HepG2 (cell line): Measurements from ENCODE around the gene TAF1B. TPM values are rescaled to one million over a fixed set of nuclear protein-coding genes. Genes with fewer than 3 reads are reported as not detected.

Source experiments
- ATAC-seq: fragments of 200-7000 bp; cut with Tn5 transposase; 3 replicates; pipeline ENCODE4 v1.9.1; 2020; ENCODE audit warnings: mild to moderate bottlenecking, moderate library complexity
- BruUV-seq: library from RNA; stranded (reverse); fragments of 400-500 nt; replicated peaks from 2 replicates; lab custom pipeline; 2021; lab: Mats Ljungman, UMichigan
- CTCF ChIA-PET: fragments of 300-600 bp; formaldehyde crosslinking; extraction: SDS; loops from one replicate; lab custom pipeline; 2021; ENCODE audit warnings: low total read pairs, inconsistent platforms, low intra/inter-chr PET ratio; lab: Yijun Ruan, JAX
- POLR2A ChIA-PET: fragments of 350-600 bp; sonication (Branson Sonifier 250); formaldehyde crosslinking; loops from one replicate; lab custom pipeline; 2020; ENCODE audit warnings: antibody characterized with exemption, inconsistent platforms; lab: Yijun Ruan, JAX
- DNase-seq: peaks from one replicate; pipeline ENCODE4 v3.0.0-alpha.2; 2015; ENCODE audit warnings: low spot score
- FAIRE-seq: peaks from 3 replicates; lab custom pipeline; 2011; peaks lifted over from hg19 to GRCh38; lab: Jason Lieb, UNC
- H2AFZ ChIP-seq: one replicate; pipeline ENCODE4 v1.6.1; 2011; ENCODE audit warnings: low read length, inconsistent platforms
- H3K27ac ChIP-seq: fragments of 300-600 bp; 3 replicates; pipeline ENCODE4 v1.8.0; 2011; ENCODE audit warnings: mixed run types, mild to moderate bottlenecking, mixed read lengths, low read length, inconsistent platforms; ENCODE audit not compliant: insufficient read depth; ENCODE audit errors: extremely low read length
- H3K27me3 ChIP-seq, 2 experiments: fragments of 200-600 bp in 1 of 2; 2 replicates in 1 of 2; 3 replicates in 1 of 2; pipeline versions ENCODE4 v1.6.0 to v1.8.0; 2011; ENCODE audit warnings: low read length in 2 of 2, mild to moderate bottlenecking in 2 of 2, moderate library complexity in 2 of 2, inconsistent platforms in 1 of 2; ENCODE audit not compliant: insufficient read depth in 2 of 2, control insufficient read depth in 1 of 2
- H3K36me3 ChIP-seq, 2 experiments: fragments of 200-600 bp in 1 of 2; replicated peaks in 1 of 2; 2 replicates in 1 of 2; 3 replicates in 1 of 2; pipeline versions ENCODE4 v1.5.1 to v1.8.0; 2011; ENCODE audit warnings: low read length in 2 of 2, inconsistent platforms in 1 of 2; ENCODE audit not compliant: insufficient read depth in 2 of 2, control insufficient read depth in 1 of 2
- H3K4me1 ChIP-seq: 2 replicates; pipeline ENCODE4 v1.5.1; 2012; ENCODE audit warnings: low read length, inconsistent platforms; ENCODE audit not compliant: insufficient read depth
- H3K4me2 ChIP-seq: 2 replicates; pipeline ENCODE4 v1.6.0; 2011; ENCODE audit warnings: low read depth, low read length, inconsistent platforms
- H3K4me3 ChIP-seq, 3 experiments: fragments of 200-600 bp in 1 of 3; sonication (generic), shearing (Covaris generic) in 1 of 3; replicated peaks in 1 of 3; 2 replicates each; pipeline ENCODE4 v1.5.1; 2011 to 2016; ENCODE audit warnings: low read length in 3 of 3, inconsistent platforms in 2 of 3, low read depth in 2 of 3, mild to moderate bottlenecking in 2 of 3, control low read depth in 1 of 3, mixed read lengths in 1 of 3; ENCODE audit not compliant: insufficient read depth in 1 of 3
- H3K79me2 ChIP-seq: one replicate; pipeline ENCODE4 v1.6.1; 2011; ENCODE audit warnings: low read length, inconsistent platforms; ENCODE audit not compliant: insufficient read depth
- H3K9ac ChIP-seq: 2 replicates; pipeline ENCODE4 v1.6.0; 2011; ENCODE audit warnings: mild to moderate bottlenecking, low read depth, low read length, inconsistent platforms; ENCODE audit not compliant: insufficient read depth
- H3K9me3 ChIP-seq: 2 replicates; pipeline ENCODE4 v1.5.1; 2012; ENCODE audit warnings: mild to moderate bottlenecking, low read length
- H4K20me1 ChIP-seq: 2 replicates; pipeline ENCODE4 v1.6.0; 2011; ENCODE audit warnings: inconsistent platforms, mild to moderate bottlenecking, low read length, moderate library complexity; ENCODE audit not compliant: insufficient read depth
- E2F1 ChIP-seq: sonication (generic); formaldehyde crosslinking; IDR thresholded peaks from 2 replicates; pipeline ENCODE4 v1.5.0; 2020; ENCODE audit warnings: missing genetic modification reagents
- GABPB1 ChIP-seq: IDR thresholded peaks from 2 replicates; pipeline ENCODE4 v1.6.1; 2016; ENCODE audit warnings: mild to moderate bottlenecking, missing genetic modification reagents, moderate library complexity, missing compliant biosample characterization
- HDAC1 ChIP-seq: sonication (generic); formaldehyde crosslinking; IDR thresholded peaks from 2 replicates; pipeline ENCODE4 v1.5.1; 2020; ENCODE audit warnings: mild to moderate bottlenecking, missing genetic modification reagents
- MZF1 ChIP-seq: sonication (generic); formaldehyde crosslinking; IDR thresholded peaks from 2 replicates; pipeline ENCODE4 v1.8.1; 2023; ENCODE audit warnings: mild to moderate bottlenecking, missing genetic modification reagents, borderline replicate concordance
- NFE2 ChIP-seq: sonication (generic); formaldehyde crosslinking; IDR thresholded peaks from 2 replicates; pipeline ENCODE4 v1.4.0; 2020; ENCODE audit warnings: missing genetic modification reagents
- PAWR ChIP-seq: sonication (generic); formaldehyde crosslinking; IDR thresholded peaks from 2 replicates; pipeline ENCODE4 v1.4.0; 2020; ENCODE audit warnings: missing genetic modification reagents, mild to moderate bottlenecking, borderline replicate concordance
- REXO4 ChIP-seq: sonication (generic); formaldehyde crosslinking; IDR thresholded peaks from 2 replicates; pipeline ENCODE4 v1.8.0; 2022; ENCODE audit warnings: missing genetic modification reagents, mild to moderate bottlenecking, borderline replicate concordance
- SETDB1 ChIP-seq: sonication (generic); formaldehyde crosslinking; IDR thresholded peaks from 2 replicates; pipeline ENCODE4 v1.5.1; 2020; ENCODE audit warnings: missing genetic modification reagents, mild to moderate bottlenecking, borderline replicate concordance
- SIN3A ChIP-seq: IDR thresholded peaks from 2 replicates; pipeline ENCODE4 v1.6.1; 2011; ENCODE audit warnings: low read depth, mild to moderate bottlenecking, control low read depth, low read length, borderline replicate concordance
- SOX6 ChIP-seq, 2 experiments: fragments of 450-650 bp in 1 of 2; sonication (generic) in 1 of 2; formaldehyde crosslinking in 1 of 2; IDR thresholded peaks; 2 replicates each; pipeline versions ENCODE4 v1.4.0 to v1.6.1; 2017 to 2020; ENCODE audit warnings: antibody characterized with exemption in 1 of 2, mild to moderate bottlenecking in 1 of 2, missing genetic modification reagents in 1 of 2
- TOPORS ChIP-seq: sonication (generic); formaldehyde crosslinking; IDR thresholded peaks from 2 replicates; pipeline ENCODE4 v1.8.0; 2023; ENCODE audit warnings: mild to moderate bottlenecking, missing genetic modification reagents
- ZFP1 ChIP-seq: IDR thresholded peaks from 2 replicates; pipeline ENCODE4 v1.6.1; 2016
- ZNF468 ChIP-seq: sonication (generic); formaldehyde crosslinking; IDR thresholded peaks from 2 replicates; pipeline ENCODE4 v1.8.0; 2022; ENCODE audit warnings: mild to moderate bottlenecking, moderate library complexity, missing genetic modification reagents
- ZNF510 ChIP-seq: sonication (generic); formaldehyde crosslinking; IDR thresholded peaks from 2 replicates; pipeline ENCODE4 v1.4.0; 2020; ENCODE audit warnings: low read depth, mild to moderate bottlenecking, missing genetic modification reagents
- ZNF672 ChIP-seq: sonication (generic); formaldehyde crosslinking; IDR thresholded peaks from 2 replicates; pipeline ENCODE4 v1.8.1; 2022; ENCODE audit warnings: missing genetic modification reagents
- WGBS: methylation state at CpG from one replicate; pipeline ENCODE4 v1.1.6; 2017; ENCODE audit warnings: low lambda C conversion rate; 5-methylcytosine and 5-hydroxymethylcytosine counted together
- in situ Hi-C: cut with HindIII; loops from 2 replicates; pipeline ENCODE4 v1.10.0; 2017; ENCODE audit warnings: low pct_unique_long_range_greater_than_20kb; ENCODE audit not compliant: extremely low pct_ligation_motif_present
- intact Hi-C: fragments of 100-400 bp; cut with micrococcal nuclease; formaldehyde crosslinking; loops from one replicate; pipeline ENCODE4 v1.10.0; 2022; ENCODE audit not compliant: unreplicated experiment
- polyA plus RNA-seq, 8 experiments: library from polyadenylated mRNA; depleted of rRNA in 3 of 8; stranded (reverse) in 7 of 8; unstranded in 1 of 8; fragments of >200 nt; fragmentation: Illumina TruSeq in 4 of 8; extraction: Trizol in 4 of 8; gene quantifications; 2 replicates each; pipeline versions ENCODE4 v1.2.1 to v1.2.3, GENCODE V29; 2011 to 2016; ENCODE audit warnings: low read depth in 4 of 8, missing spikeins in 1 of 8, mixed read lengths in 1 of 8; ENCODE audit not compliant: insufficient read depth in 1 of 8
- total RNA-seq, 5 experiments: library from RNA; depleted of rRNA; stranded (reverse); fragments of >200 nt; fragmentation: Illumina TruSeq; extraction: Trizol; gene quantifications; 2 replicates each; pipeline ENCODE4 v1.2.3, GENCODE V29; 2016; ENCODE audit warnings: low read depth in 1 of 5
- TF ChIP-seq, protein P1 (sequence below): sonication (generic); formaldehyde crosslinking; IDR thresholded peaks from 2 replicates; pipeline ENCODE4 v1.4.0; 2020; ENCODE audit warnings: missing genetic modification reagents
- TF ChIP-seq, protein P2 (sequence below): sonication (generic); formaldehyde crosslinking; IDR thresholded peaks from 2 replicates; pipeline ENCODE4 v1.9.0; 2022; ENCODE audit warnings: low read depth, missing genetic modification reagents
- TF ChIP-seq, protein P3 (sequence below): sonication (generic); formaldehyde crosslinking; IDR thresholded peaks from 2 replicates; pipeline ENCODE4 v1.4.0; 2020; ENCODE audit warnings: missing genetic modification reagents; ENCODE audit errors: not compliant biosample characterization

The TAF1B gene
- total and polyA plus RNA-seq, 2 of the 13 experiments (the other 11 are each of a cell fraction or from before 2014, with no cell fraction given), result 13.3 to 27.7 TPM

- no peak for TF ChIP-seq SIN3A
- TF ChIP-seq SETDB1 (CRISPR knock-in tag), result no peak
- TF ChIP-seq HDAC1 (CRISPR knock-in tag), result no peak
Measured at GRCh38 chr2:9972621-9973479, 129.6 kb downstream of the TAF1B start (continued).

DNA sequence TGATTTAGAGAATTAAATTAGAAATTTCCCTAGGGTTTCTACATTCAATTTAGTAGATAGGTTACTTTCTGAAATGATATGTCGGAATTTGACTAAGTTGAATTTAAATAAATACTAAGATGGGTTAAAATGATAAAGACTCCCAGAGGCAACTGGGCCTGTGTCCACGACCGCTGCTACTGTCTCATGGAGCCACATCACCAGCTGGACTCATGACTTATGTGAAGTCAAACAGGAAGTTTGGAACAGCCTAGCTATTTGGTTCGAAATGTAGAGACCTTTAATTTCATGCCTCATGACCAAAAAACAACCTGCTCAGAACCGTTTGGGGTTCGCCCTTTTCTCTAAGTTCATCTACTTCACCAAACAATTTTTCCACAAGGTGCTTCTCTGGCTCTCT is 130.4 kb downstream of the TAF1B start:
- Histone ChIP-seq H4K20me1 (no peaks in the 10 kb centered on the region), H3K4me1 (no peaks in the 10 kb centered on the region), H3K27ac (no peak overlapping the region), H3K9ac (no peak overlapping the region), H3K27me3 (no peaks in the 10 kb centered on the region), H3K4me3 (no peak overlapping the region), H3K36me3 (peaks cover 8 to 52% of the 10 kb centered on the region in 2 experiments), H3K4me2 (no peak overlapping the region), H2AFZ (no peak overlapping the region), H3K79me2 (no peaks in the 10 kb centered on the region), H3K9me3 (no peaks in the 10 kb centered on the region)
- 95% methylated on average over 6 of the region's 6 CpGs for WGBS
- ATAC-seq, result no peak
- in situ Hi-C loops (no loop called here), intact Hi-C loops (no loop called here)
- POLR2A ChIA-PET, result no interaction called here
- no peak for DNase-seq
- CTCF ChIA-PET, result no interaction called here
- no TSS peak for BruUV-seq
- FAIRE-seq, result no peak
- TF ChIP-seq ZFP1 (CRISPR knock-in tag) (no peak), ZNF468 (CRISPR knock-in tag) (no peak), ZNF510 (no peak), MZF1 (no peak), REXO4 (no peak), NFE2 (CRISPR knock-in tag) (no peak), TOPORS (CRISPR knock-in tag) (no peak), E2F1 (CRISPR knock-in tag) (no peak), ZNF672 (CRISPR knock-in tag) (no peak), SOX6 (IDR thresholded peaks at IDR 0.05) (no peak), SOX6 (CRISPR knock-in tag; IDR thresholded peaks at IDR 0.05) (no peak), GABPB1 (CRISPR knock-in tag) (no peak), PAWR (CRISPR knock-in tag) (no peak)
- TF ChIP-seq, protein P1, sequence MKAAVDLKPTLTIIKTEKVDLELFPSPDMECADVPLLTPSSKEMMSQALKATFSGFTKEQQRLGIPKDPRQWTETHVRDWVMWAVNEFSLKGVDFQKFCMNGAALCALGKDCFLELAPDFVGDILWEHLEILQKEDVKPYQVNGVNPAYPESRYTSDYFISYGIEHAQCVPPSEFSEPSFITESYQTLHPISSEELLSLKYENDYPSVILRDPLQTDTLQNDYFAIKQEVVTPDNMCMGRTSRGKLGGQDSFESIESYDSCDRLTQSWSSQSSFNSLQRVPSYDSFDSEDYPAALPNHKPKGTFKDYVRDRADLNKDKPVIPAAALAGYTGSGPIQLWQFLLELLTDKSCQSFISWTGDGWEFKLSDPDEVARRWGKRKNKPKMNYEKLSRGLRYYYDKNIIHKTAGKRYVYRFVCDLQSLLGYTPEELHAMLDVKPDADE (CRISPR knock-in tag), result no peak
- TF ChIP-seq, protein P2, sequence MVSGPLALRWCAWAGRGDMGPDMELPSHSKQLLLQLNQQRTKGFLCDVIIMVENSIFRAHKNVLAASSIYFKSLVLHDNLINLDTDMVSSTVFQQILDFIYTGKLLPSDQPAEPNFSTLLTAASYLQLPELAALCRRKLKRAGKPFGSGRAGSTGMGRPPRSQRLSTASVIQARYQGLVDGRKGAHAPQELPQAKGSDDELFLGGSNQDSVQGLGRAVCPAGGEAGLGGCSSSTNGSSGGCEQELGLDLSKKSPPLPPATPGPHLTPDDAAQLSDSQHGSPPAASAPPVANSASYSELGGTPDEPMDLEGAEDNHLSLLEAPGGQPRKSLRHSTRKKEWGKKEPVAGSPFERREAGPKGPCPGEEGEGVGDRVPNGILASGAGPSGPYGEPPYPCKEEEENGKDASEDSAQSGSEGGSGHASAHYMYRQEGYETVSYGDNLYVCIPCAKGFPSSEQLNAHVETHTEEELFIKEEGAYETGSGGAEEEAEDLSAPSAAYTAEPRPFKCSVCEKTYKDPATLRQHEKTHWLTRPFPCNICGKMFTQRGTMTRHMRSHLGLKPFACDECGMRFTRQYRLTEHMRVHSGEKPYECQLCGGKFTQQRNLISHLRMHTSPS, result no peak
- TF ChIP-seq, protein P3, sequence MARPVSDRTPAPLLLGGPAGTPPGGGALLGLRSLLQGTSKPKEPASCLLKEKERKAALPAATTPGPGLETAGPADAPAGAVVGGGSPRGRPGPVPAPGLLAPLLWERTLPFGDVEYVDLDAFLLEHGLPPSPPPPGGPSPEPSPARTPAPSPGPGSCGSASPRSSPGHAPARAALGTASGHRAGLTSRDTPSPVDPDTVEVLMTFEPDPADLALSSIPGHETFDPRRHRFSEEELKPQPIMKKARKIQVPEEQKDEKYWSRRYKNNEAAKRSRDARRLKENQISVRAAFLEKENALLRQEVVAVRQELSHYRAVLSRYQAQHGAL, result no peak
